Adipocyte (in vitro differentiated cells): ENCODE measurements around the gene GPR161.

ENCODE experiments used
- DNase-seq: peaks from one replicate; pipeline ENCODE4 v3.0.0-alpha.2; 2015; ENCODE audit warnings: low read depth
- H3K27me3 ChIP-seq: replicated peaks from 2 replicates; pipeline ENCODE4 v1.7.0; 2013; ENCODE audit warnings: mild to moderate bottlenecking, low read length, moderate library complexity; ENCODE audit not compliant: control insufficient read depth, insufficient read depth
- H3K36me3 ChIP-seq: 2 replicates; pipeline ENCODE4 v1.7.0; 2013; ENCODE audit warnings: low read length, mild to moderate bottlenecking, moderate library complexity; ENCODE audit not compliant: control insufficient read depth, insufficient read depth, severe bottlenecking
- H3K4me1 ChIP-seq: 2 replicates; pipeline ENCODE4 v1.7.0; 2013; ENCODE audit warnings: mild to moderate bottlenecking, low read length, moderate library complexity; ENCODE audit not compliant: control insufficient read depth, insufficient read depth
- H3K4me3 ChIP-seq: 2 replicates; pipeline ENCODE4 v1.7.0; 2013; ENCODE audit warnings: mild to moderate bottlenecking, low read length, moderate library complexity
- H3K9ac ChIP-seq: 2 replicates; pipeline ENCODE4 v1.7.0; 2013; ENCODE audit warnings: mild to moderate bottlenecking, low read length, moderate library complexity
- H3K9me3 ChIP-seq: 2 replicates; pipeline ENCODE4 v1.7.0; 2013; ENCODE audit warnings: mild to moderate bottlenecking, low read length, moderate library complexity; ENCODE audit not compliant: control insufficient read depth

Gene GPR161

GRCh38 chr1:168084396-168085231 lies 52.1 kb downstream of the GPR161 start:
- H3K36me3 ChIP-seq, result no peaks in the 10 kb centered on the region
- no peaks in the 10 kb centered on the region for H3K27me3 ChIP-seq
- peaks cover 43% of the 10 kb centered on the region for H3K4me1 ChIP-seq
- peak; percentile 67 for DNase-seq
- H3K4me3 ChIP-seq, result no peak overlapping the region
- peak overlapping the region; percentile 40 for H3K9ac ChIP-seq
- H3K9me3 ChIP-seq, result no peaks in the 10 kb centered on the region

GRCh38 chr1:168083456-168084325 lies 53.0 kb downstream of the GPR161 start:
- peaks cover 52% of the 10 kb centered on the region for H3K4me1 ChIP-seq
- H3K4me3 ChIP-seq, result no peak overlapping the region
- no peaks in the 10 kb centered on the region for H3K27me3 ChIP-seq
- H3K9ac ChIP-seq, result no peak overlapping the region
- DNase-seq, result no peak
- no peaks in the 10 kb centered on the region for H3K9me3 ChIP-seq
- H3K36me3 ChIP-seq, result no peaks in the 10 kb centered on the region

GRCh38 chr1:168082008-168082876 lies 54.5 kb downstream of the GPR161 start:
- Histone ChIP-seq H3K9ac (peak overlapping the region; percentile 13), H3K36me3 (peaks cover 9% of the 10 kb centered on the region), H3K9me3 (no peaks in the 10 kb centered on the region), H3K4me1 (peaks cover 52% of the 10 kb centered on the region), H3K4me3 (peak overlapping the region; percentile 10), H3K27me3 (no peaks in the 10 kb centered on the region)
- DNase-seq, result peak; percentile 90

GRCh38 chr1:168081373-168082007 lies 55.2 kb downstream of the GPR161 start:
- peaks cover 17% of the 10 kb centered on the region for H3K36me3 ChIP-seq

GRCh38 chr1:168079761-168080160 lies 57.0 kb downstream of the GPR161 start:
- peaks cover 40% of the 10 kb centered on the region for H3K4me1 ChIP-seq
- H3K9me3 ChIP-seq, result no peaks in the 10 kb centered on the region
- H3K9ac ChIP-seq, result peak overlapping the region; percentile 13
- peaks cover 34% of the 10 kb centered on the region for H3K36me3 ChIP-seq
- H3K4me3 ChIP-seq, result no peak overlapping the region
- H3K27me3 ChIP-seq, result no peaks in the 10 kb centered on the region
- peak; percentile 42 for DNase-seq

More at GRCh38 chr1:168081373-168082007, 55.2 kb downstream of the GPR161 start:
- Histone ChIP-seq H3K4me3 (no peak overlapping the region), H3K9me3 (no peaks in the 10 kb centered on the region), H3K9ac (peak overlapping the region; percentile 13), H3K4me1 (peaks cover 52% of the 10 kb centered on the region), H3K27me3 (no peaks in the 10 kb centered on the region)
- DNase-seq, result peak; percentile 86

GRCh38 chr1:168069384-168069783 lies 67.3 kb downstream of the GPR161 start:
- Histone ChIP-seq H3K4me1 (no peaks in the 10 kb centered on the region), H3K4me3 (no peak overlapping the region), H3K9ac (no peak overlapping the region), H3K36me3 (peaks cover 91% of the 10 kb centered on the region), H3K9me3 (no peaks in the 10 kb centered on the region), H3K27me3 (no peaks in the 10 kb centered on the region)
- DNase-seq, result no peak

GRCh38 chr1:168065506-168065905 lies 71.2 kb downstream of the GPR161 start:
- Histone ChIP-seq H3K27me3 (no peaks in the 10 kb centered on the region), H3K36me3 (peaks cover 81% of the 10 kb centered on the region), H3K9me3 (no peaks in the 10 kb centered on the region), H3K9ac (no peak overlapping the region), H3K4me1 (no peaks in the 10 kb centered on the region), H3K4me3 (no peak overlapping the region)
- no peak for DNase-seq

- peaks cover 75% of the 10 kb centered on the region for H3K36me3 ChIP-seq
- H3K4me1 ChIP-seq, result no peaks in the 10 kb centered on the region
- no peaks in the 10 kb centered on the region for H3K27me3 ChIP-seq
- DNase-seq, result no peak
- H3K4me3 ChIP-seq, result no peak overlapping the region
- H3K9me3 ChIP-seq, result no peaks in the 10 kb centered on the region
- no peak overlapping the region for H3K9ac ChIP-seq
Observed at GRCh38 chr1:168064216-168064615, 72.5 kb downstream of the GPR161 start.

GRCh38 chr1:168057921-168058320 lies 78.8 kb downstream of the GPR161 start:
- peaks cover 47% of the 10 kb centered on the region for H3K36me3 ChIP-seq

GRCh38 chr1:168057355-168057754 lies 79.4 kb downstream of the GPR161 start:
- H3K9me3 ChIP-seq, result no peaks in the 10 kb centered on the region
- peaks cover 52% of the 10 kb centered on the region for H3K36me3 ChIP-seq
- H3K27me3 ChIP-seq, result no peaks in the 10 kb centered on the region
- H3K4me1 ChIP-seq, result no peaks in the 10 kb centered on the region
- no peak overlapping the region for H3K9ac ChIP-seq
- no peak for DNase-seq
- no peak overlapping the region for H3K4me3 ChIP-seq

More at GRCh38 chr1:168057921-168058320, 78.8 kb downstream of the GPR161 start:
- DNase-seq, result peak; percentile 56
- Histone ChIP-seq H3K9me3 (no peaks in the 10 kb centered on the region), H3K4me1 (no peaks in the 10 kb centered on the region), H3K4me3 (no peak overlapping the region), H3K27me3 (no peaks in the 10 kb centered on the region), H3K9ac (no peak overlapping the region)
